ENCODE data around the gene MSI2.

GRCh38 chr17:57665128-57665527 is 408.8 kb downstream of the MSI2 start:
- no peak for TF ChIP-seq SRF (CRISPR knock-in tag; IDR thresholded peaks at IDR 0.05)
- TF ChIP-seq CTCF (IDR thresholded peaks at IDR 0.05 in 2 of 3, conservative IDR thresholded peaks at IDR 0.05 in 1 of 3; ENCODE audit: insufficient read depth in 2 of 3, low read depth in 1 of 3, low read length in 3 of 3): no peak
- TF ChIP-seq POLR2B (IDR thresholded peaks at IDR 0.05; ENCODE audit: low read depth, partially characterized antibody): no peak

All from K562 (cell line).